Measurements from ENCODE around the gene CLDN14. TPM values are rescaled to one million over a fixed set of nuclear protein-coding genes. Genes with fewer than 3 reads are reported as not detected.

The CLDN14 gene
- polyA plus RNA-seq, 3 donors from 2014 or later = not detected

GRCh38 chr21:36412916-36413315 is 67.0 kb downstream of the CLDN14 start:
- H3K27me3 Mint-ChIP-seq (ENCODE audit: low read depth in 3 of 3) = peaks cover 0 to 7% (median 0%) of the 10 kb centered on the region in 3 donors
- no peak for DNase-seq
- H3K4me3 Mint-ChIP-seq = no peak overlapping the region
- peak overlapping the region in 1 of 6 donors; percentile 62 for H3K27ac Mint-ChIP-seq
- no peaks in the 10 kb centered on the region for H3K4me1 Mint-ChIP-seq
- H3K36me3 Mint-ChIP-seq = peaks cover 12 to 56% (median 26%) of the 10 kb centered on the region in 3 donors
- H3K9me3 Mint-ChIP-seq = no peaks in the 10 kb centered on the region

GRCh38 chr21:36411301-36411700 is 68.6 kb downstream of the CLDN14 start:
- Mint-ChIP-seq H3K4me3 (no peak overlapping the region), H3K27ac (no peak overlapping the region), H3K27me3 (ENCODE audit: low read depth in 3 of 3) (peaks cover 0 to 4% (median 0%) of the 10 kb centered on the region in 3 donors), H3K9me3 (no peaks in the 10 kb centered on the region), H3K36me3 (peaks cover 16 to 60% (median 37%) of the 10 kb centered on the region in 3 donors), H3K4me1 (no peaks in the 10 kb centered on the region)
- DNase-seq = no peak

Other genes starting within 250 kb of the CLDN14 start
- gene MORC3, start 159.9 kb downstream of the CLDN14 start, polyA plus RNA-seq = 10 to 100 TPM; 22.0 to 40.6 (median 25.1) TPM
- gene CHAF1B, start 94.7 kb downstream of the CLDN14 start, polyA plus RNA-seq = 1 to 10 TPM; 2.4 to 8.4 (median 3.0) TPM
- not detected for gene SIM2, start 219.0 kb upstream of the CLDN14 start, polyA plus RNA-seq